Neural crest cell (in vitro differentiated cells): Measurements from ENCODE around the gene TMEM33. TPM values are rescaled to one million over a fixed set of nuclear protein-coding genes. Genes with fewer than 3 reads are reported as not detected.
"Not testable (repeated sequence)": the region's sequence is repeated elsewhere in the genome, so short reads cannot be mapped to it uniquely, and the experiment has no call there.

Experiments
- DNase-seq: peaks from one replicate; pipeline ENCODE4 v3.0.0; 2021; ENCODE audit warnings: low read depth, mixed read lengths, low spot score
- H3K27ac Mint-ChIP-seq: one replicate; pipeline ENCODE4 v1.8.0; 2021; ENCODE audit warnings: mild to moderate bottlenecking, mixed read lengths; ENCODE audit not compliant: unreplicated experiment
- H3K27me3 Mint-ChIP-seq: 2 replicates; pipeline ENCODE4 v1.8.0; 2021; ENCODE audit warnings: low read depth, mild to moderate bottlenecking, mixed read lengths
- H3K36me3 Mint-ChIP-seq: 2 replicates; pipeline ENCODE4 v1.8.0; 2021; ENCODE audit warnings: low read depth, mild to moderate bottlenecking, mixed read lengths
- H3K4me1 Mint-ChIP-seq: 2 replicates; pipeline ENCODE4 v1.8.0; 2021; ENCODE audit warnings: mixed read lengths
- H3K4me3 Mint-ChIP-seq: one replicate; pipeline ENCODE4 v1.8.0; 2021; ENCODE audit warnings: mild to moderate bottlenecking, mixed read lengths
- H3K9me3 Mint-ChIP-seq: 2 replicates; pipeline ENCODE4 v1.8.0; 2021; ENCODE audit warnings: mixed read lengths
- CTCF ChIP-seq: fragments of 200-600 bp; sonication (generic); conservative IDR thresholded peaks from 2 replicates; pipeline ENCODE4 v1.5.0; 2021; ENCODE audit warnings: antibody characterized with exemption, mild to moderate bottlenecking
- total RNA-seq: library from RNA; stranded (reverse); gene quantifications from 2 replicates; pipeline ENCODE4 v1.2.1, GENCODE V29; 2021

The TMEM33 gene
- total RNA-seq, 1 donor from 2014 or later: 73.9 TPM

GRCh38 chr4:41889317-41889716 lies 45.9 kb upstream of the TMEM33 start:
- no peak for TF ChIP-seq CTCF
- Mint-ChIP-seq H3K9me3 (no peaks in the 10 kb centered on the region), H3K4me3 (no peak overlapping the region), H3K27me3 (peaks cover 42% of the 10 kb centered on the region), H3K27ac (no peak overlapping the region), H3K4me1 (peaks cover 35% of the 10 kb centered on the region), H3K36me3 (no peaks in the 10 kb centered on the region)
- no peak for DNase-seq

- H3K9me3 Mint-ChIP-seq: no peaks in the 10 kb centered on the region
- H3K36me3 Mint-ChIP-seq: no peaks in the 10 kb centered on the region
- peaks cover 34% of the 10 kb centered on the region for H3K27me3 Mint-ChIP-seq
- peaks cover 28% of the 10 kb centered on the region for H3K4me1 Mint-ChIP-seq
- H3K4me3 Mint-ChIP-seq: no peak overlapping the region
- no peak overlapping the region for H3K27ac Mint-ChIP-seq
- no peak for TF ChIP-seq CTCF
- no peak for DNase-seq
Measured at GRCh38 chr4:41890085-41890484, 45.1 kb upstream of the TMEM33 start.

DNA sequence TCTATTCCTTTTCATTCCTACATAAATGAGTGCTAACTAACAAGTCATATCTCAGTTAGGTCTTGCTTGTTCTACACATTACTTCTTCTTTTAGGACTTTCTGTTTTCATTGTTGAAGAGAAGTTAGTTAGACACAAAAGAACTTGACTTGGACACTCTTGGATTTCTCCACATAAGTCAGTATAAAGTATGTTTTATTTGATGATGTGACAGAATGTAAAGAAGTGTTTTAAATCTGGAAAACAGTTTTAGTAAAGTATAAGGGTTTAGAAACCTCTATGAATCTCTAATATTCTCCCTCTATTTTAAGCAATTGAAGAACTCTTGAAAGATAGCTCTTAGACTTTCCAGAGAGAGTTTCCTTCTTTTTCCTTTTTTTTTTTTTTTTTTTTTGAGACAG lies 38.6 kb upstream of the TMEM33 start:
- no peak overlapping the region for H3K4me3 Mint-ChIP-seq
- H3K27me3 Mint-ChIP-seq: peaks cover 4% of the 10 kb centered on the region
- H3K27ac Mint-ChIP-seq: no peak overlapping the region
- no peak for TF ChIP-seq CTCF
- no peak for DNase-seq
- H3K4me1 Mint-ChIP-seq: no peaks in the 10 kb centered on the region
- H3K9me3 Mint-ChIP-seq: peaks cover 8% of the 10 kb centered on the region
- peaks cover 7% of the 10 kb centered on the region for H3K36me3 Mint-ChIP-seq

- peaks cover 7% of the 10 kb centered on the region for H3K36me3 Mint-ChIP-seq
- H3K27me3 Mint-ChIP-seq: peaks cover 4% of the 10 kb centered on the region
- H3K4me3 Mint-ChIP-seq: no peak overlapping the region
- H3K4me1 Mint-ChIP-seq: no peaks in the 10 kb centered on the region
- no peak for TF ChIP-seq CTCF
- peaks cover 8% of the 10 kb centered on the region for H3K9me3 Mint-ChIP-seq
- no peak overlapping the region for H3K27ac Mint-ChIP-seq
- no peak for DNase-seq
Measured at GRCh38 chr4:41897698-41898097, 37.5 kb upstream of the TMEM33 start.

DNA sequence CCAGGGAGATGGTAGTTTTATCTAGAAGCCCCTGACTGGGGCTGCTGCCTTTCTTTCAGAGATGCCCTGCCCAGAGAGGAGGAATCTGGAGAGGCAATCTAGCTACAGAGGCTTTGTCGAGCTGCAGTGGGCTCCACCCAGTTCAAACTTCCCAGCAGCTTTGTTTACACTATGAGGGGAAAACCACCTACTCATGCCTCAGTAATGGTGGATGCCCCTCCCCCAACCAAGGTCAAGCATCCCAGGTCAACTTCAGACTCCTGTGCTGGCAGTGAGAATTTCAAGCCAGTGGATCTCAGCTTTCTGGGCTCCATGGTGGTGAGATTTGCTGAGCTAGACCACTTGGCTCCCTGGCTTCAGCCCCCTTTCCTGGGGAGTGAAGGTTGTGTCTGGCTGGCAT lies 26.1 kb upstream of the TMEM33 start:
- H3K4me3 Mint-ChIP-seq, H3K27me3 Mint-ChIP-seq, H3K36me3 Mint-ChIP-seq, DNase-seq, H3K27ac Mint-ChIP-seq, H3K9me3 Mint-ChIP-seq, H3K4me1 Mint-ChIP-seq: not testable (repeated sequence)

GRCh38 chr4:41912546-41912945 lies 22.7 kb upstream of the TMEM33 start:
- Mint-ChIP-seq H3K27me3 (no peaks in the 10 kb centered on the region), H3K4me3 (no peak overlapping the region), H3K36me3 (no peaks in the 10 kb centered on the region), H3K27ac (no peak overlapping the region), H3K9me3 (no peaks in the 10 kb centered on the region), H3K4me1 (peaks cover 5% of the 10 kb centered on the region)
- no peak for DNase-seq
- TF ChIP-seq CTCF: no peak
